ENCODE measurements around the gene LRRC39.
A peak's percentile ranks its signal among the peaks of the same experiment; 100 is the strongest.
"Not testable (repeated sequence)": the region's sequence is repeated elsewhere in the genome, so short reads cannot be mapped to it uniquely, and the experiment has no call there.

Gene LRRC39

DNA sequence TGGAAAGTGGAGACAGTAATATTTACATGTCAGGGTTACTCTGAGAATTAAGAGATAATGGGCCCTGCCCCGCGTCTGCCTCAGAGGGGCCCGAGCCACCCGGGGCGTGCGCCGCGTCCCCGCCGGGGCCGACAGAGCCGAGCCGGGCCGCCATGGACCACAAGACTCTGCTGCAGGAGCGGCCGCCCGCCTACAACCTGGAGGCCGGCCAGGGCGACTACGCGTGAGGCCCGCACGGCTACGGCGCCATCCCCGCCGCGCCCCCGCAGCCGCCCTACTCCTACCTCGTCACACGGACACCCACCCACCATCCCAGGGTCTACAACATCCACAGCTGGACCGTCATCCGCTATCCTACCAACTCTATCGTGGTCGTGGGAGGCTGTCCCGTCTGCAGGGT is 35.1 kb upstream of the LRRC39 start:
- H3K27ac ChIP-seq, result no peak overlapping the region
- no peaks in the 10 kb centered on the region for H3K27me3 ChIP-seq (replicated peaks)
- DNase-seq, result no peak
- no peak overlapping the region for H3K4me3 ChIP-seq (ENCODE audit: low read depth, low read length)
- peaks cover 20% of the 10 kb centered on the region for H3K36me3 ChIP-seq (replicated peaks)
- in situ Hi-C loops (cut with HindIII; ENCODE audit: low pct_ligation_motif_present, low sequenced_read_pairs), result no loop called here
- TF ChIP-seq, protein P1, sequence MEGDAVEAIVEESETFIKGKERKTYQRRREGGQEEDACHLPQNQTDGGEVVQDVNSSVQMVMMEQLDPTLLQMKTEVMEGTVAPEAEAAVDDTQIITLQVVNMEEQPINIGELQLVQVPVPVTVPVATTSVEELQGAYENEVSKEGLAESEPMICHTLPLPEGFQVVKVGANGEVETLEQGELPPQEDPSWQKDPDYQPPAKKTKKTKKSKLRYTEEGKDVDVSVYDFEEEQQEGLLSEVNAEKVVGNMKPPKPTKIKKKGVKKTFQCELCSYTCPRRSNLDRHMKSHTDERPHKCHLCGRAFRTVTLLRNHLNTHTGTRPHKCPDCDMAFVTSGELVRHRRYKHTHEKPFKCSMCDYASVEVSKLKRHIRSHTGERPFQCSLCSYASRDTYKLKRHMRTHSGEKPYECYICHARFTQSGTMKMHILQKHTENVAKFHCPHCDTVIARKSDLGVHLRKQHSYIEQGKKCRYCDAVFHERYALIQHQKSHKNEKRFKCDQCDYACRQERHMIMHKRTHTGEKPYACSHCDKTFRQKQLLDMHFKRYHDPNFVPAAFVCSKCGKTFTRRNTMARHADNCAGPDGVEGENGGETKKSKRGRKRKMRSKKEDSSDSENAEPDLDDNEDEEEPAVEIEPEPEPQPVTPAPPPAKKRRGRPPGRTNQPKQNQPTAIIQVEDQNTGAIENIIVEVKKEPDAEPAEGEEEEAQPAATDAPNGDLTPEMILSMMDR (IDR thresholded peaks at IDR 0.05; ENCODE audit: low read depth, low read length, missing control alignments), result no peak

- peaks cover 14% of the 10 kb centered on the region for H3K36me3 ChIP-seq (replicated peaks)
- H3K27ac ChIP-seq, result no peak overlapping the region
- DNase-seq, result no peak
- no peaks in the 10 kb centered on the region for H3K27me3 ChIP-seq (replicated peaks)
- TF ChIP-seq, protein P1 (IDR thresholded peaks at IDR 0.05; ENCODE audit: low read depth, low read length, missing control alignments), result no peak
- in situ Hi-C loops (cut with HindIII; ENCODE audit: low pct_ligation_motif_present, low sequenced_read_pairs), result no loop called here
- H3K4me3 ChIP-seq (ENCODE audit: low read depth, low read length), result no peak overlapping the region
Measured at GRCh38 chr1:100206301-100206700, 28.2 kb upstream of the LRRC39 start.

DNA sequence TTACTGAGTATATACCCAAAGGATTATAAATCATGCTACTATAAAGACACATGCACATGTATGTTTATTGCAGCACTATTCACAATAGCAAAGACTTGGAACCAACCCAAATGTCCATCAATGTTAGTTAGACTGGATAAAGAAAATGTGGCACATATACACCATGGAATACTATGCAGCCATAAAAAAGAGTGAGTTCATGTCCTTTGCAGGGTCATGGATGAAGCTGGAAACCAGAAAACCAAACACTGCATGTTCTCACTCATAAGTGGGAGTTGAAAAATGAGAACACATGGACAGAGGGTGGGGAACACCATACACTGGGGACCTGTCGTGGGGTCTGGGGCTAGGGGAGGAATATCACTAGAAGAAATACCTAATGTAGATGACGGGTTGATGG is 27.5 kb upstream of the LRRC39 start:
- H3K27me3 ChIP-seq (replicated peaks); DNase-seq; H3K27ac ChIP-seq; in situ Hi-C loops (cut with HindIII; ENCODE audit: low pct_ligation_motif_present, low sequenced_read_pairs); H3K4me3 ChIP-seq (ENCODE audit: low read depth, low read length): not testable (repeated sequence)
- H3K36me3 ChIP-seq (replicated peaks), result peaks cover 14% of the 10 kb centered on the region

GRCh38 chr1:100205103-100205502 is 27.0 kb upstream of the LRRC39 start:
- peaks cover 17% of the 10 kb centered on the region for H3K36me3 ChIP-seq (replicated peaks)
- in situ Hi-C loops (cut with HindIII; ENCODE audit: low pct_ligation_motif_present, low sequenced_read_pairs); H3K4me3 ChIP-seq (ENCODE audit: low read depth, low read length); DNase-seq; H3K27me3 ChIP-seq (replicated peaks); H3K27ac ChIP-seq: not testable (repeated sequence)

DNA sequence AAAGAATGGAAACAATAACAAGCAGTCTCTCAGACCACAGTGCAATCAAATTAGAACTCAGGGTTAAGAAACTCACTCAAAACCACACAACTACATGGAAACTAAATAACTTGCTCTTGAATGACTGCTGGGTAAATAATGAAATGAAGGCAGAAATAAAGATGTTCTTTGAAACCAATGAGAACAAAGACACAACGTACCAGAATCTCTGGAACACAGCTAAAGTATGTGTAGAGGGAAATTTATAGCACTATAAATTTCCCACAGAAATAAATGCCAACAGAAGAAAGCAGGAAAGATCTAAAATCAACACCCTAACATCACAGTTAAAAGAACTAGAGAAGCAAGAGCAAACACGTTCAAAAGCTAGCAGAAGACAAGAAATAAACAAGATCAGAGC is 24.6 kb upstream of the LRRC39 start:
- H3K27ac ChIP-seq; H3K4me3 ChIP-seq (ENCODE audit: low read depth, low read length); in situ Hi-C loops (cut with HindIII; ENCODE audit: low pct_ligation_motif_present, low sequenced_read_pairs); DNase-seq; H3K27me3 ChIP-seq (replicated peaks): not testable (repeated sequence)
- peaks cover 19% of the 10 kb centered on the region for H3K36me3 ChIP-seq (replicated peaks)

- in situ Hi-C loops (cut with HindIII; ENCODE audit: low pct_ligation_motif_present, low sequenced_read_pairs); DNase-seq; H3K27ac ChIP-seq; H3K27me3 ChIP-seq (replicated peaks); H3K4me3 ChIP-seq (ENCODE audit: low read depth, low read length): not testable (repeated sequence)
- peaks cover 10% of the 10 kb centered on the region for H3K36me3 ChIP-seq (replicated peaks)
Measured at GRCh38 chr1:100200060-100200459, 22.0 kb upstream of the LRRC39 start.

- DNase-seq, result no peak
- TF ChIP-seq, protein P1 (IDR thresholded peaks at IDR 0.05; ENCODE audit: low read depth, low read length, missing control alignments), result no peak
- H3K27ac ChIP-seq, result no peak overlapping the region
- peaks cover 10% of the 10 kb centered on the region for H3K36me3 ChIP-seq (replicated peaks)
- in situ Hi-C loops (cut with HindIII; ENCODE audit: low pct_ligation_motif_present, low sequenced_read_pairs), result no loop called here
- H3K4me3 ChIP-seq (ENCODE audit: low read depth, low read length), result no peak overlapping the region
- no peaks in the 10 kb centered on the region for H3K27me3 ChIP-seq (replicated peaks)
Measured at GRCh38 chr1:100198596-100198995, 20.5 kb upstream of the LRRC39 start.

GRCh38 chr1:100188617-100189016 is 10.6 kb upstream of the LRRC39 start:
- no peaks in the 10 kb centered on the region for H3K36me3 ChIP-seq (replicated peaks)
- no peaks in the 10 kb centered on the region for H3K27me3 ChIP-seq (replicated peaks)
- peak; percentile 50 for DNase-seq
- H3K27ac ChIP-seq, result no peak overlapping the region
- H3K4me3 ChIP-seq (ENCODE audit: low read depth, low read length), result no peak overlapping the region
- in situ Hi-C loops (cut with HindIII; ENCODE audit: low pct_ligation_motif_present, low sequenced_read_pairs), result no loop called here
- TF ChIP-seq, protein P1 (IDR thresholded peaks at IDR 0.05; ENCODE audit: low read depth, low read length, missing control alignments), result no peak

Measured in brain microvascular endothelial cell (primary cell).